HG03521 (cell line): ENCODE data around the gene PPP1R1B.

Experiments used
- ATAC-seq: cut with Tn5 transposase; IDR thresholded peaks from one replicate; pipeline ENCODE4 v1.9.1; 2021; ENCODE audit warnings: mild to moderate bottlenecking, moderate library complexity; ENCODE audit not compliant: unreplicated experiment

The PPP1R1B gene

GRCh38 chr17:39631403-39631802 is 4.7 kb downstream of the PPP1R1B start:
- ATAC-seq = no peak

GRCh38 chr17:39632153-39632941 is 5.6 kb downstream of the PPP1R1B start:
- no peak for ATAC-seq

- no peak for ATAC-seq
Measured at GRCh38 chr17:39633570-39634183, 6.9 kb downstream of the PPP1R1B start.

DNA sequence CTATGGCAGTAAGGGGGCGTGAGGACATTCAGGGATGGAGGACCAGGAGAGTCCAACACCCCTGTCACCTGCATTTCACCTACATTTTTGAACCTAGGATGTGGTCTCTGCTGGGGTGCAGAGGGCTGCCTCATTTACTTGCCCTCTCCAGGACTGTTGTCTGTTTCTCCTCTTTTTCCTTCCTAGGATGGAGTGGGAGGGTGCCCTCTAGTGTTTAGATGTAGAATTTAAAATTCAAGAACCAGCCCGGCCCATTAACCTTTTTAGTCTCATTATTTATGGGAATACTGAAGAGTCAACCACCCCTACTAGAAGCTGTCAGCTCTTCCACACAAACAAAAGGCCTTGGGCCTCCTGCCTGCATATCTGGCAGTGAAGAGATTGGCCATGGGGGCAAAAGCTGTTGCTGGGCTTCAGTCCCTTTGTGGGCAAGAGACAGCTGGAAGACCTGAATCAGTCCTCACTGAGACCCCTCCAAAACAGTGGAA is 7.7 kb downstream of the PPP1R1B start:
- no peak for ATAC-seq

DNA sequence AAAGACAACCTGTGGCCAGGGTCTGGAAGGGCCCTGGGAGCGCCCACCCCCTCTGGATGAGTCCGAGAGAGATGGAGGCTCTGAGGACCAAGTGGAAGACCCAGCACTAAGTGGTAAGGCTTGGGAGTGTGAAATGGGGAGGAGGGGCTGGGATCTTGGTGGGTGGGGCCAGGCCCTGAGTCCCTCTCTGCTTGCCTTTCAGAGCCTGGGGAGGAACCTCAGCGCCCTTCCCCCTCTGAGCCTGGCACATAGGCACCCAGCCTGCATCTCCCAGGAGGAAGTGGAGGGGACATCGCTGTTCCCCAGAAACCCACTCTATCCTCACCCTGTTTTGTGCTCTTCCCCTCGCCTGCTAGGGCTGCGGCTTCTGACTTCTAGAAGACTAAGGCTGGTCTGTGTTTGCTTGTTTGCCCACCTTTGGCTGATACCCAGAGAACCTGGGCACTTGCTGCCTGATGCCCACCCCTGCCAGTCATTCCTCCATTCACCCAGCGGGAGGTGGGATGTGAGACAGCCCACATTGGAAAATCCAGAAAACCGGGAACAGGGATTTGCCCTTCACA is 8.9 kb downstream of the PPP1R1B start:
- no peak for ATAC-seq

GRCh38 chr17:39636587-39636926 is 9.8 kb downstream of the PPP1R1B start:
- ATAC-seq = no peak

DNA sequence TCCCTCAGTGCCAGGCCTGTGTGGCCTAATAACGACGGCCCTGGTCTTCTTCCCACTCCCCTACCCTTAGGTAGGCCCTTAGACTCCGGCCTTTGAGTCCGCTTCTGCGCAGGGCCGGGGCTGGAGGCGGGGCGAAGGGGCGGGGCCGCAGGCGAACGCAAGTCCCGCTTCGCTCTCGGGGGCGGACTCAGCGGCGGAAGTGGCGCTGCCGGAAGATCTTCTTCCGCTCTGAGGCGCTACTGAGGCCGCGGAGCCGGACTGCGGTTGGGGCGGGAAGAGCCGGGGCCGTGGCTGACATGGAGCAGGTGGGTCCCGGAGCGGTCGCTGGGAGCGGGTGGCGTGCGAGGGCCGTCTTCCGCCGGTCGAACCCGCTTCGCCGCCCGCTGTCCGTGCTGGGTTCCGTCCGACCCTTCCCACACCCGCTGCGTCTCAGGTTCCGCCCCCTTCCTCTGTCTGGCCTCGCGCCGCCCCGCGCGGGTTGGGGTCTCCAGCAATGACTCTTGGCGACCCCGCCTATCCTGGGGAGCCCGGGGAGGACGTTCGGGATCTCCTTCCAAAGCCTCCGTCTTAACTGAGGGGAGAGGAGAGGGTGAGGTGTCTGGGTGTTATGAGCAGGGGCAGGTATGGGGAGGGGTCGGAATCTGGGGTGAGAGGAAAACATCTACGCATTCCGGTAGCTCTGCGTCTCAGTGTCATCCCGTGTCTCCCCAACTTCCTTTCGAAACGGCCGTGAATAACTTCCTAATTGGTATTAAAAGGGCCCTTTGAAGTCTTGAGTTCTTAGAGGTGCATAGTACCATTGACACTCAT is 10.4 kb downstream of the PPP1R1B start, which contains the start of gene STARD3:
STARD3 (plus strand) TSS at position 218 of the 810 bp plus-strand sequence. CDS start 16,388 bp downstream, outside the sequence.
- ATAC-seq = peak; percentile 77

DNA sequence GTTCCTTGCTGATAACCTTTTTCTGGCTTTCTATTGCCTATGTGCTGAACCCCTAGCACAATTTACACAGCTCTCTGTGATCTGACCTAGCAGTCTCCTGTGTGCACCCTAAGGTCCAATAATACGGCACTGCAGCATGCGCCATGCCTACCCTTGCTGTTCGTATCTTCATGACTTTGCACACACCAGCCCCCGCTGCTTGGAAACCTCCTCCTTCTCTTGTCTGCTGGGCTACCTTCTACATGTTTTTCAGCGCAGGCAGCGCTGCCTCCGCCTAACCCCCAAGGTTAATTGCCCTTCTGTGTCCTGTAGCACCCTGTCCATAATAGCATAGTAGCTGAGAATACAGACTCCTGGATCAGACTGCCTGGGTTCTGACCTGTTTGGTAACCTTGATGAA is 11.6 kb downstream of the PPP1R1B start:
- ATAC-seq = no peak

- no peak for ATAC-seq
Measured at GRCh38 chr17:39639043-39639442, 12.3 kb downstream of the PPP1R1B start.

DNA sequence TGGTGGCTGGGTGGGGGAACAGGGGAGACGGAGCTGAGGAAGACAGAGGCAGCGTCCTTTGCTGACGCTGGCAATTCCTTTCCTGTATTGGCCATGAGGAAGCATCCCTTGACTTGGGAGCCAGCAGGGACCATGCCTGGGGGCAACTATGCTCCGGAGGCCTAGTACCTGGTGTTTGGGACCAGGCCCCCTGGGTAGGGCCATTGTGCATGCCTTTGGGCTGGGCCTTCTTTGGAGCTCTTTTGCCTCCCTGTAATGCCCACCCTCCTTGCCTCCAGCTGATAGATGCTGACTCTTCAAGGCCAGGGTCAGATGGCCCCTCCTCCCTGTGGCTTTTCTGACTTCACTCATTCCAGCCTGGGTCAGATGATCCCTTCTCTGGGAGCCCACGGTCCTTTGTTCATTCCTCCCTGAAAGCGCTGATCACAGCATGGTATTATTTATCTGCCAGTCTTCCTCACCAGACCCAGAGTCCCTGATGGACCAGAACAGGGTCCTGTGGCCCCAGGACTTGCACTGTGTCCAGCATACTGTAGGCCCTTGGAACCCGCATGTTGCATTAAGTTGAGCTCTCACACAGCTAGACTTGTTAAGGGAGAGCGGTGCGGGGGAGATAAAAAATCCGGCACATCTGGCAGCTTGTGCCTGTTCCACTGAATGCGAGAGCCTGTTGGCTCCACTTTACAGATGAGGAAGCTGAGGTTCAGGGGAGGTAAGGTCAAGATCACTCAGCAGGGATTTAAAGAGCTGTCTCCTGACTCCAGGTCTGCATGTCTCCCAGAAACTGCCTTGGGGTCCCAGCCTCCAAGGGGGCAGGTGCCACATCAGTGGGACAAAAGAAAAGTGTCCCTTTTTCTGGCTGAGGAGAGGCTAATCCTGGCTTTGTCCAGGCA is 13.1 kb downstream of the PPP1R1B start:
- ATAC-seq = no peak

GRCh38 chr17:39640591-39641031 is 13.9 kb downstream of the PPP1R1B start:
- no peak for ATAC-seq

DNA sequence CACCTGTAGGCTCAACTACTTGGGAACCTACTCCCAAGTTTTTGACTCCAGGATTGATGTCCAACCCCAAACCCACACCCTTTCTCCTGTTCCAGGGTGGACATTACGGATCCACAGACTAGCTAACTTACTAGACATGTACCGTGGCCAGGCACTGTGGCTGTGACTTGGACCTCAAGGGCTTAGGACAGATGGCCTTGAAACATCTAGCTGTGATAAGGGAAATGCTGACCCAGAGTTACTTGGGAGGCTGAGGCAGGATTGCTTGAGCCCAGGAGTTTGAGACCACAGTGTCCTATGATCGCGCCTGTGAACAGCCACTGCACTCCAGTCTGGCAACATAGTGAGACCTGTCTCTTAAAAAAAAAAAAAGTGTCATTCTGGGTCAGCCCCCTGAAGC is 14.3 kb downstream of the PPP1R1B start:
- ATAC-seq = no peak

DNA sequence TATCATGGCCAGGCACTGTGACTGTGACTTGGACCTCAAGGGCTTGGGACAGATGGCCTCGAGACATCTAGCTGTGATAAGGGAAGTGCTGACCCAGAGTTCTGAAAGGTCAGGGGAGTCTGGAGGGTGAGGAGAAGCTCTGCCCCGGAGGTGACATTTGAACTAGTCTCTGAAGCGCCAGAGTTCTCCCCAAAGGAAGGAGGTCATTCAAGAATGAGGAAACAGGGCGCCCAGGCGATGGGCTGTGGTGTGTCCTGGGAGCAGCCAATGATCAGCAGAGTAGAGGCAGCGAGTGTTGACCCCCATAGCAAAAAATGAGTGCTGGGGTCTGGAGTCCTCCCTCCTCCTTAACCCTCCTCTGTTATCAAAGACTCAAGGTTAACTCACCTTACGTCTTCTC is 15.1 kb downstream of the PPP1R1B start:
- ATAC-seq = no peak

DNA sequence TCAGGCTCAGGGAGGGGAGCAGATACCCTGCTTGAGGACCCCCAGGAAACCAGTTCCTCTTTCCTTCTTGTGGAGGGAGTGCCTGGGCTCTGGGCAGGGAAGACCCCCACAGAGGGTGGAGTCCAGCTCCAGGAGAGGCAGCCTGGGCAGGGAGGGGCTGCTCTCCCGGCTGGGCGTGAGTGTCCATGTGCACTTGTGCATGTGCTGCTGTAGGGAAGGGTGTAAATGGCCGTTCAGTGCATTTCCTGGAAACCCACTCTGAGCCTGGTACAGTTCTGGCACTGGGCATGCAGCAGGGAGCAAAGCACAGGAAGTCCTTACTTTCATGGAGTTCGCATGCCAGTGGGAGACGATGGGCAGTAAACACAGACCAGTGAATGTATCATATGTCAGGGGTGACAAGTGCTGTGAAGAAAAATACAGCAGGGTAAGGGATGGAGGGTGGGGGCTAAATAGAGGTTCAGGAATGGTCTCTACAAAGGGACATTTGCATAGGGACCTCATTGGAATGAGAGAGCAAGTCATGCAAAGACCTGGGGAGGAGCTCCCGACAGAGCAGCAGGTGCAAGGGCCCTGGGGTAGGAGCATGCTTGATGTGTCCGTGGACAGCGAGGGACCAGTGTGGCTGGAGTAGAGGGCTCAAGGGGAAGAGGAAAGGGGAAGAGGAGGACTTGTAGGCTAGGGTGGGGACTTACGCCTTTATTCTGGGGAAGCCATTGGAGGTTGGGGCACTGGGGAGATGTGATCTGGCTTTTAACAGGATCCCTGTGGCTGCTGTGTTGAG is 15.7 kb downstream of the PPP1R1B start:
- ATAC-seq = no peak

- ATAC-seq = no peak
Measured at GRCh38 chr17:39643271-39643670, 16.5 kb downstream of the PPP1R1B start.

DNA sequence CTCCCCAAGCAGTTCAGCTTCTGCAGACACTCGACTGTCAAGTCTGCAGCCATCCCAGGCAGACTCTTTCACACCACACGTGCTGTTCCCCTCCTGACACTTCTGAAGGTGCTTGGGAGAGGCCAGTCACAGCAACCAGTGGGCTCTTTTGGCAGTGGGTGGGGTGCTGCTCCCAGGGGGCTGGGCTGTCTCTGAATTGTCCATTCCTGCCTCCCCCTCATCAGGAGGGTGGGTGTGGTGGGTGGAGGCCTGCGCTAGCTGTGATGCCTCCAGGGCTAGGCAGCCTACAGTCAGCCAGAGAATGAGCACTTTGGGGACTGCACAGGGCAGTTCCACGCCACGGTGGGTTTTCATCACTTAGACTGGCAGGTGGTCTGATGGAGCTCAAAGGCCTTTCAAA is 20.5 kb downstream of the PPP1R1B start:
- no peak for ATAC-seq

DNA sequence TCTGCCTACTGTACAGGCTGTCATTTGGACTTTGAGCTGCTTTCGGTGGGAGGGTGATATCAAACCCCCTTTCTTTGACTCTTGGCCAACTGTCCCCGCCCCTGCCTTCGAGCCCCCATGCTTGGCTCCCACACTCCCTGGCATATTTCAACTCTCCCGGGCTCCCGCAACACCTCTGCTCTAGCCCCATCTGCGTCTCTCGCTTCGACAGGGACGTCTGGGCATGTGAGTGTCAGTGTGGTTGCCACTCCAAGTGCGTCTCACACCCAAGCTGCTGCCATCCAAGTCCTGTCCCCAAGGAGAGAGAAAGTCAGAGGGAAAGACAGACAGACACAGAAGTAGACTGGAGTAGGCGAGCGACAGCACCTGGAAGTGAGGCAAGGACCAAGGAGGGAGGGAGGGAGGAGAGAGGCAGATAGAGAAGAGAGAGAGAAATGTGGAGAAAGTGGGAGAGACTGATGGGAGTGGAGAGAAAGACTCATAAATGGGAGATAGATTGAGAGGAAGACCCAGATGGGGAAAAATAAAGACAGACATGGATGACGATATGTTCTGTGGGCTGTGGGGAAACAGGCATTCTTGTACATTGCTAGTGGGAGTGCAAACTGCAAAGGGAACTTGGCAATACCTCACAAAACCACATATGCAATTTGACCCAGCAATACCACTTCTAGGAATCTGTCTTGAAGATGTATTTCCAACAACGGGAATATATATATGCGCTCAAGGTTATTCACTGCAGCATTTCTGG is 22.0 kb downstream of the PPP1R1B start:
- ATAC-seq = no peak

GRCh38 chr17:39650121-39650579 is 23.4 kb downstream of the PPP1R1B start:
- ATAC-seq = no peak
